ENCODE data around the gene SLC49A3.
"Not testable (repeated sequence)": the region's sequence is repeated elsewhere in the genome, so short reads cannot be mapped to it uniquely, and the experiment has no call there.

SLC49A3 gene

GRCh38 chr4:680091-680490 lies 8.9 kb downstream of the SLC49A3 start:
- DNase-seq: no peak

DNA sequence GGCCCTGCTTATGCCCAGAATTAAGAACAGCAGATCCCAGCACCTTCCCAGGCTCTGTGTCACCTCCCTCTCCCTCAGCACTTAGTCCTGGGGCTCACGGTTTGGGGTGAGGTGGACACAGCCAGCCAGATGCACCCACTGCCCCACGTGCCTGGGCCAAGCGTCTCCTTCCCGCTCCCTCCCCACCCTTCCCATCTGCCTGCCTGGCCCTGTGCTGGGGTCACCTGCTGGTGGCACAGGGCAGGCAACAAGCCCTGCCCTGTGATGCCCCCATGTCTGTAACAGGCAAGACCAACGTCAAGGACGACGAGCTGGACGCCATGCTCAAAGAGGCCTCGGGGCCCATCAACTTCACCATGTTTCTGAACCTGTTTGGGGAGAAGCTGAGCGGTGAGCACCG lies 9.3 kb downstream of the SLC49A3 start:
- no peak for DNase-seq

GRCh38 chr4:679104-679481 lies 9.9 kb downstream of the SLC49A3 start:
- no peak for DNase-seq

DNA sequence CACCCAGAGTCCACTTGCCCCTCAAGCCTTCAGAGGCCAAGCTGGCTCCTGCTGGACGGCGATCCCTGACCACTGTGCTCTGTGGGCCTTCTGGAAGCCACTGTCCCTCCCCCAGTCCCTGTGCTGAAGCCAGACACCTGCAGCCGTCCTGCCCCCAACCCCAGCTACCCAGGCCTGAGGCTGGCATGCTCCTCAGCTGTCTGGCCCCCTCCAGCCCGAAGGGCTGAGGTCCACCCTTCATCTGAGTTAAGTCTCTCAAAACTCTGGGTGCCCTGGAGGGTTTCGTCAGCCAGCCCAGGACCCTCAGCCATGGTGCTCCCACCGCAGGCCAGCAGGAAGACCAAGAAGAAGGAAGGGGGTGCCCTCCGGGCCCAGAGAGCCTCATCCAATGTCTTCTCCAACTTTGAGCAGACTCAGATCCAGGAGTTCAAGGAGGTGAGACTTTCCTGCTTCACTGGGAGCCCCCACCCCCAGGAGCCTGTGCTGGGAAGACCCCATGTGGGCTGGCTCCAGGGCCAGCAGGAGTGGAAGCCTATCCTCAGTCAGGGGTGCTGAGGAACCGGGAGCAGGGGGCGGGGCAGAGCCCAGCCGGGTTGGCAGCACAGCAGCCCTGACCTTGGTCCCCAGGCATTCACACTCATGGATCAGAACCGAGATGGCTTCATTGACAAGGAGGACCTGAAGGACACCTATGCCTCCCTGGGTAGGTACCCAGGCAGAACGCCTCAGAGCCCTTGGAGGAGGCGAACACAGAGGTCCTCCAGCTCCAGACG lies 10.4 kb downstream of the SLC49A3 start:
- DNase-seq: no peak

GRCh38 chr4:677431-678293 lies 11.3 kb downstream of the SLC49A3 start:
- no peak for DNase-seq

DNA sequence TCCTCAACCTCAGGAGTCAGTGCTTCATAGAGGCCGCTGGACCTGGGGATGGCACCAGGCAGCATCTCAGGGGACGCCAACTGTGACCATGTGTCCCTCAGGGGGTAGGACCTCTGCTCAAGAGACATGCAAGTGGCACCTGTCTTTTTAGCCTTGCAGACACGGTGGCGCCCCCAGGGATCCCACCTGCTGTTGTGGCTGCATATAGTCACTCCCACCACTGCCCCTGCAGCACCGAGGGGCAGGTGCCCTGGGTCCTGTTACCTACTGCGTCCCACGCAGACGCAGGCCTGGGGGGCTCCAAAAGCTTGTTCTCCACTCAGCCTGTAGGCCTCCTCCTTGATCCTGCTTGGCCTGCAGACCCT lies 12.1 kb downstream of the SLC49A3 start:
- no peak for DNase-seq

GRCh38 chr4:675980-676870 lies 12.7 kb downstream of the SLC49A3 start:
- DNase-seq: no peak

GRCh38 chr4:675036-675882 lies 13.7 kb downstream of the SLC49A3 start:
- DNase-seq: no peak

- peak; percentile 92 for DNase-seq
Measured at GRCh38 chr4:674172-675035, 14.5 kb downstream of the SLC49A3 start, which contains the start of the genes ATP5ME and MYL5. TSS of gene ATP5ME (minus strand) at chr4:674276. CDS start at chr4:674247, 29 bp downstream. TSS of gene MYL5 (plus strand) at chr4:674542. CDS start at chr4:678027, 3,485 bp downstream.

DNA sequence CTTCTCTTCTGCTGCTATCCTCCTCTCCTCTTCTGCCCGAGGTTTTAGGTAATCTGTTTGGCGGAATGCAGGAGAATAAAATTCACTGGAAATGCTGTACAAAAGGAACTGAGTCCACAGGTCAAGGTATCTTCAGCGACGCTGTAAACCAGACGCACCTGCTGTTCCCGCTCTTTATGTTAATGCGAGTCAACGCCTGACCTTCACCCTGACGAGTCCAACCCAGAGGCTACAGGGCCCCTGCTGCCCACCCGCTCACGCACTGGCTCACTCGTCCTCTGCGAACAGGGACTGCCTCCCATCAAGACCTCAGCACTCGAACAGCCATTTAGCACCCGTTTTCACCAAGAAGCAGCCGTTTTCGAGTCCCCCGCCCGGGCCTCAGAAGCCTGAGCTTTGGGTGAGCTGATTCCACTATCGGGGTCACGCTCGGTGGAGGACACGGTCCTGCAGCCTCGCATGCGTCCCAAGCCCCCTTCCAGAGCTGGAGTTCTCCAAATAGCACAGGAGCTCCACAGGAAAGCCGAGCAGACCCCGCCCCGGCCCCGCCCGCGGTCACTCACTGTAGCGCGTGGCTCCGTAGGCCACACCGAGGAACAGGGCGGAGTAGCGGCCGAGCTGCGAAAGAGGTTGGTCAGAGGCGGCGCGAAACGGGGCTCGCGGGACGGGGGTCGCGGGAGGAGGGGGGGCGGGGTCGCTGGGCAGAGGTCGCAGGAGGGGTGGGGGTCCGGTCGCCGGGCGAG lies 15.4 kb downstream of the SLC49A3 start:
- DNase-seq: no peak

GRCh38 chr4:671769-672168 lies 17.2 kb downstream of the SLC49A3 start:
- DNase-seq: no peak

DNA sequence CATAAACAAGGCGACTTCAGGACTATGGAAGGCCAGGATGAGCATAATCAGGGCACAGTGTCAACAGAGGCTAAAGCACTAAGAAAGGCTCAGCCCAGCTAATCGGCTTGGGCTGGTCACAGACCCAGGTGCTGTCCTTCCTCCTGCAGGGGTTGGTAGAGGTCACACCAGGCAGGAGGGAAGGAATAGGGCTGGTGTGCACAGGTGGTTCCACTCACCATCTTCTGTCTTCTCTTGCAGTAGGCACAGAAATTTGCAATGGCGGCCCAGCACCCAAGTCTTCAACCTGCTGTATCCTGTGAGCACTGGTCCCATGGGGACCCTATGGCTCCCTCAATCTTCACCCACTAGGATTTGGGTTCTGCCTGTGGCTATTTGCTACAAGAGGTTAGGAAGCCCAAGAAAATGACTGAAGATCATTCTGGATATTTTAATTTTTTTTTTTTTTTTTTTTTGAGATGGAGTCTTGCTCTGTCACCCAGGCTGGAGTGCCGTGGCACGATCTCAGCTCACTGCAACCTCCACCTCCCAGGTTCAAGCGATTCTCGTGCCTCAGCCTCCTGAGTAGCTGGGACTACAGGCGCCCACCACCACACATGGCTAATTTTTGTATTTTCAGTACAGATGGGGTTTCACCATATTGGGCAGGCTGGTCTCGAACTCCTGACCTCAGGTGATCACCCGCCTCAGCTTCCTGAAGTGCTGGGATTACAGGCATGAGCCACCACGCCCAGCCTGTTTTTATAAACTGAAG lies 19.0 kb downstream of the SLC49A3 start:
- DNase-seq: not testable (repeated sequence)

DNA sequence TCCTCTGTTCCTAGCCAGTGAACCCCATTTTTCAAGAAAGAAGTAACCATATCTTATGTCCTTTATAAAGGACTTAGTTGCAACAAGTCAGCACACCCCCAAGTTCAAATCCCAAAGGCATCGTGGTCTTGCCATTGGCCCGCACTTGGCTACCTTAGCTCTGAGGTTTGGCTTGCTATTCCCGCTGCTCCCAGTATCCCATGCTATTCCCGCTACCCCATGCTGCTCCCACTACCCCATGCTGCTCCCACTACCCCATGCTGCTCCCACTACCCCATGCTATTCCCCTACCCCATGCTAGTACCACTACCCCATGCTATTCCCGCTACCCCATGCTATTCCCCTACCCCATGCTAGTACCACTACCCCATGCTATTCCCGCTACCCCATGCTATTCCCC lies 20.7 kb downstream of the SLC49A3 start:
- DNase-seq: not testable (repeated sequence)

DNA sequence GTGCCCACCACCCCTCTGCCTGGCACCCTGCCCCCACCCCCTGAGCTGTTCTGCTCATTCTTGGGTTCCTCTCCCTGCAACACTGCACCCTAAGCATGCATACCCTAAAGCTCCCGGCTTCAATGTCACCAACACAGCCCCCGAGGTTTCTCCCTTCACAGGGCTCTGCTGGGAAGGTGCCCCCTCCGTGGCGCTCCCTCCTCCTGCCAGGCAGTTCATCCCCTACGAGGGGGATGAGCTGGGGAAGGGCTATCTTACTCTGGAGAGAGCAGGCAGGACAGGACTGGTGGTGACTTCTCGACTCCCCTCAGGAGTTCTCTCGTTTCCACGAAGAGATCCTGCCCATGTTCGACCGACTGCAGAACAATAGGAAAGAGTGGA lies 21.4 kb downstream of the SLC49A3 start:
- no peak for DNase-seq

- DNase-seq: no peak
Measured at GRCh38 chr4:666822-667544, 22.0 kb downstream of the SLC49A3 start.

GRCh38 chr4:666436-666810 lies 22.5 kb downstream of the SLC49A3 start:
- no peak for DNase-seq

- no peak for DNase-seq
Measured at GRCh38 chr4:665751-666435, 23.1 kb downstream of the SLC49A3 start.

GRCh38 chr4:665381-665750 lies 23.6 kb downstream of the SLC49A3 start:
- no peak for DNase-seq

All from NCI-H1092 (cell line).